NCI-H82 (cell line): ENCODE measurements around the gene ASAP2.
A peak's percentile ranks its signal among the peaks of the same experiment; 100 is the strongest.

Experiments
- DNase-seq: peaks from one replicate; lab custom pipeline; 2025; lab: John Stamatoyannopoulos, UW

Gene ASAP2

DNA sequence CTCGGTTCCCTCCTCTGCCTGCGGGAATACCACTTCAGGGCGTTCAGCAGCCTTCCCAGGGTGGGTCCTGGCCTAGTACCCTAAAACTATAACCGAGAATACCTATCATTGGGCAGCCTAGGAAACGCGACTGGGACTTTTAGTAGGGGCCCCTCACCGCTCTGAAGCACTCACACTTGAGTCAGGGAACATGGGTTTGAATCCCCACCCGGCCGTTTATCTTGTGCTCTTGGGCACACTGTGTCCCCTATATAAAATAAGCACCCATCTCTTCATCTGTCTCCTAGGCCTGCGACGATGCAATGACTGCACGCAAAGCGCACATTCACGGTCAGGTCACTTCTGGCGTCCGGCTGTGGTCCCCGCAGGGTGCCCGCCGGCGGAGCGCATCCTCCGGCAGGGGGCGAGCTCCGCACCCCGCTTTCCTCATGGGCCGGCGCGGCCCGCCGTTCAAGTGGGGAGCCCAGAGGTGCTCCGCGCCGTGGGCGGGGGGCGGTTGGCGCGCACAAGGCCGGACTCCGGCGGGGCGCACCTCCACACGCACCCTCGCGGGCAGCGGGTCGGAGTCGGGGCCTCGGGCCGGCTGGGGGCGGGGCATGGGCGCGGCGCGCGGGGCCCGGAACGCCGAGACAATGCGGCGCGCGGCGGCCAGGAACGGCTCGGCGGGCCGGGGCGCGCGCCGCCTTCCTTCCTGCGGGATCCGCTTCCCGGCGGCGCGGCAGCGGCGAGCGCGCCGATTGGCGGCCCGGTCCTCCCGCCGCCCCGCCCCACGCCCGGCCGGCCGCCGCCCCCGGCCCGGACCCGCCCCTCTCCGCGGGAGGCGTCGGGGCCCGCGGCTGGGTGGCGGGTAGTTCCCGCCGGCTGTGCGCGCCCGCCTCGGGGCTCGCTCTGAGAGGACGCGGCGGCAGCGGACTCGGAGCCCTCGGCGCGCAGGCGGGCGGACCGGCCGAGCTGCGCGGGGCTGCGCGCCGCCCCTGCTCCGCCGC, at the start of gene ASAP2:
Gene ASAP2 (plus strand): TSS at position 850 of the 986 bp plus-strand sequence. CDS start 293 bp downstream, outside the sequence.
- peak; percentile 84 for DNase-seq

DNA sequence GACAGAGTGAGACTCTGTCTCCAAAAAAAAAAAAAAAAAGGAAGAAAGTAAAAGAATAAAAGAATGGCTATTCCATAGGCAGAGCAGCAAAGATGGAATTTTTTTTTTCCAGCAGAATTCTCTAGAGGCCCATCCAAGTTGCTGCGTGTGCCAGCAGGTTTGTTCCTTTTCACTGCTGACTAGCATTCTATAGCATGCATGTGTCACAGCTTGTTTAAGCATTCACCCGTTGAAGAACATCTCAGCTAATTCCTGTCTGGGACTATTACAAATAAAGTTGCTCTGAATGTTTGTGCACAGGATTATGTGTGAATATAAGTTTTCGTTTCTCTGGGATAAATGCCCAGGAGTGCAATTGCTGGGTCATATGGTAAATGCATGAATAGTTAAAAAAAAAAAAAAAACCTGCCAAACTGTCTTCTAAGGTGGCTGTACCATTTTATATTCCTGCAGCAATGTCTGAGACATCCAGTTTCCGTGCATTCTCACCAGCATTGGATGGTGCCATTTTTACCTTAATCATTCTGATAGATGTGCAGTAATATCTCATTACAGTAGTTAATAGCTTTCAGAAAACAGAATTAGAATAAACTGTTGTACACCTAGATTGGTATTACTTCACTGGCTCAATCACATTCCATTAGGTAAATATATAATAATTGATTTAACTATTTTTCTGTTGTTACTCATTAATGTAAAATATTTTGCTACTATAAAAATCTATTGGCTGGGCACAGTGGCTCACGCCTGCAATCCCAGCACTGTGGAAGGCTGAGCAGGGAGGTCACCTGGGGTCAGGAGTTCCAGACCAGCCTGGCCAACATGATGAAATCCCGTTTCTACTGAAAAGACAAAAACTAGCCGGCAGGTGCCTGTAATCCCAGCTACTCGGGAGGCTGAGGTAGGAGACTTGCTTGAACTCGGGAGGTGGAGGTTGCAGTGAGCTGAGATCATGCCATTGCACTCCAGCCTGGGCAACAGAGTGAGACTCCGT, 47.5 kb upstream of the ASAP2 start:
- no peak for DNase-seq

DNA sequence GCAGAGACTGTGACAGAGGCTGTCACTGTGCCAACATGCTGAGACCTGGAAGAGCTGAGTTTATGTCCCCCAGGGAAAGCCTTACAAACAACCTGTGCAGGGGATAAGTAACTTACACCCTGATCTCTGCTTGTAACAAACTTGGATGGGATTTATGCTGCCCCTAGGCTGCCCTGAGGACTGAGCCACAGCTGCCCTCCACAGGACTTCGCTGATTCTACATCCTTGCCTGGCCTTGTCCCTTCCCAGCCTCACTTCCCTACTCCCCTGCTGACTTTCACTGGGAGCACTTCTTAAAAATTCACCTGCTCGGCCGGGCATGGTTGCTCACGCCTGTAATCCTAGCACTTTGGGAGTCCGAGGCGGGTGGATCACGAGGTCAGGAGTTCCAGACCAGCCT, 45.9 kb upstream of the ASAP2 start:
- peak; percentile 67 for DNase-seq

DNA sequence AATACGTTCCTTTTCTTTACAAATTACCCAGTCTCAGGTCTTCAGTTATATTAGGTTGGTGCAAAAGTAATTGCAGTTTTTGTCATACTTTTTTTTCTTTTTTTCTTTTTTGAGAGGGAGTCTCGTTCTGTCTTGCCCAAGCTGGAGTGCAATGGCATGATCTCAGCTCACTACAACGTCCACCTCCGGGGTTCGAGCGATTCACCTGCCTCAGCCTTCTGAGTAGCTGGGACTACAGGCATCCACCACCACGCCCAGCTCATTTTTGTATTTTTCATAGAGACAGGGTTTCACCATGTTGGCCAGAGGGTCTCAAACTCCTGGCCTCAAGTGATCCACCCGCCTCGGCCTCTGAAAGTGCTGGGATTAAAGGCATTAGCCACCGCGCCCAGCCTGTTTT, 43.8 kb upstream of the ASAP2 start:
- DNase-seq = no peak

DNA sequence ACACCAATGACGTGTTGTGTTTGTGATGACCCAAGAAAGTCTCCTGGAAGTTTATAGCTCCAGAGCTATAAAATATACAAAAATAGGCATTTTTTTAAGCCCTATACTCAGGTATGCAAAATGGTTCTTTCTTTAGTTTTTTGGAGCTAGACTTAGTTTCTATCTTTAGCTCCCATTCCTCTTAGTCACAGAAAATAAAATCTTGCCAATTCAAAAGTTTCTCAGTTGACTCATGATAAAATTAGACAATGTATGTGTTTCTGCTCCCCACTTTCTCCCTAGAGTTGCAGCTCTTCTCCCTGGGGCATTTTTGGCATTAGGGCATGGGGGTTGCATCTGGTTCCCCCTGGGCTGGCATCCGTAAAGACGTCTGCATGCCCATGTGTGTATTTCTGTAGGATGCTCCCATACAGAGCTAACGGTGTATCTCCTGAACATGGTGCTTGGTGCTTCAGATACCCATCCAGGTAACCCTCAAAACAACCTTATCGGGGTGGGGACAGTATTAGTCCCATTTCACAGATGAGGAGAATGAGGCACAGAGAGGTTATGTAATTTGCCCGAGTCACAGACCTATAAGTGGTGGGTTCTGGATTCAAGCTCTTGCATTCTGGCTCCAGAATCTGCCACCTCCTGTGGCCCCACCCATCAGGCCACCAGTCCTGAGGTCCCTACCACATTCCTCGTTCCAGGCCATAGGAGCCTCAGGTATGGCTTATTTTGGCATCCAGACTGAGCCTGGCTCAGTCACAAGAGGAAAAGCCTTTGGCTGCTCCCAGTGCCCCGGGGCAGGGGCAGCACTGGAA, 43.1 kb upstream of the ASAP2 start:
- no peak for DNase-seq

DNA sequence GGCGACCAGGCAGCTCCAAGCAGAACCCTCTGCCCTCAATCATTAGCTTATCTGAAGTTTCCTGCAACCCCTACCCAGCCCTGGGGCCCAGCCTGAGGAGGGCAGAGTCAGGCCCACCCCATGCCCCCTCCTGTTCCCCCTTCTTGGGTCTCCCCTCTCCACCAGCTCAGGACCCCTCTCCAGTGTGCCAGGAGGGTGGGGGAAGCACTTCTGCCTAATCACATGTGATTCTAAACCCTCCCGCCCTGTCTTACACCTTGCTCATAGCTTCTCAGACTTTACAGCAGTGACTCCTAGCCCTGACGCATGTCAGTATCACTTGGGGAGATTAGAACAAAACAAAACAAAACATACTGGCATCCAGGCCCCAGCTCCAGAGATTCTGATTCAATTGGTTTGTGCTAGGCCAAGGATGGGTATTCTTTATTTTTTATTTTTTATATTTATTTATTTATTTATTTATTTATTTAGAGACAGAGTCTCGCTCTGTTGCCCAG, 42.5 kb upstream of the ASAP2 start:
- DNase-seq = no peak

DNA sequence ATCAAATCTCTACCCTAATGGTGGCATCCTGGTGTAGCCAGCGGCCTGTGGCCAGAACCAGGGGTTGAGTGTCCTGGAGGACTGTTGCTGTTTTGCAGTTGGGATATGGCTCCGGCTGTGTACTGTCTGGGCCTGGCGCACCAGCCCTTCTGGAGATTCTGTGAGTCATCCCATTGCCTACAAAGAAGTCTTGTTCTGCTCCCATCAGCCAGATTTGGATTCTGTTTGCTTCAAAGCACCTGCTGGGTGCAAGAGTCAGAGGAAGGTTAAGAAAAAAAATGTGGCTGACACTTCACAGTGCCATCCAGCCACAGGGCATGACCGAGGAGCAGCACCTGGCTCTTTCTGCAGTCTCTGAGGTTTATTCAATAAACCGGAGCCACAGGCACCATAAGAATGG, 41.0 kb upstream of the ASAP2 start:
- no peak for DNase-seq

DNA sequence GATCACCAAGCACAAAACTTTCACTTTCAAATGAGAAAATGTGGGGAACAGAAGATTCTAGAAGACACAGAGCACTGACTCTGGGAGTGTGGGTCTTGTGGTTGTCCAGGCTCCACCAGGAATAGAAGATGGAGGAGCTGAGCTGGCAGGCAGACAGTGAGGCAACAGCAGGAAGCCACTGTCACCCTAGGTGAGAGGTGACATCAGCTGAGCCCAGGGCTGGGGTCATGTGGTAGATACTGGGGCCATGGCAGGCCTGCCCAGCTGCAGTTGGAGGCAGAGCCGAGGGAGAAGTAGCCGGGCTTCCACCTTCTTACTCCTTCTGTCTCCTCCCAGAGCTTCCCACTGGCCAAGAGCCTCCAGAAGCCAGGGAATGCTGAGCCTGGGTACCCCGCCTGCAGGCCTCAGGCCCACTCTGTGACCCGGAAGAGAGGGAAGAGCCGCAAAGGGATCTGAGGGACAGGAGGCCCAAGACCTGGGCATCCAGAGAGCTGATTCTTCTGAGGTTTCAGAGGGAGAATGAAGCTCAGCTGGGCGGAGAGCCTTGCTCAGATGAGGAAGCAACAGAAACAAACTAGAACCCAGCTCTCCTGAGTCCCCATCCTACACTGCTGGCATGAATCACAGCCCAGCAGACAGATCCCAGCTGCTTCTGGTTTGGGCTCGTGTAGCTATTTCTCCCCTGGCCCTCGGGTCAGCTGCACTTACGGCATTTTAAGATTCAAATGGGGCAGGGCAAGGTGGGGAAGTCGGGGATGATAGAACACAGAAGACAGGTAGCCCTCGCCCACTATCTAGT, 39.8 kb upstream of the ASAP2 start:
- no peak for DNase-seq

DNA sequence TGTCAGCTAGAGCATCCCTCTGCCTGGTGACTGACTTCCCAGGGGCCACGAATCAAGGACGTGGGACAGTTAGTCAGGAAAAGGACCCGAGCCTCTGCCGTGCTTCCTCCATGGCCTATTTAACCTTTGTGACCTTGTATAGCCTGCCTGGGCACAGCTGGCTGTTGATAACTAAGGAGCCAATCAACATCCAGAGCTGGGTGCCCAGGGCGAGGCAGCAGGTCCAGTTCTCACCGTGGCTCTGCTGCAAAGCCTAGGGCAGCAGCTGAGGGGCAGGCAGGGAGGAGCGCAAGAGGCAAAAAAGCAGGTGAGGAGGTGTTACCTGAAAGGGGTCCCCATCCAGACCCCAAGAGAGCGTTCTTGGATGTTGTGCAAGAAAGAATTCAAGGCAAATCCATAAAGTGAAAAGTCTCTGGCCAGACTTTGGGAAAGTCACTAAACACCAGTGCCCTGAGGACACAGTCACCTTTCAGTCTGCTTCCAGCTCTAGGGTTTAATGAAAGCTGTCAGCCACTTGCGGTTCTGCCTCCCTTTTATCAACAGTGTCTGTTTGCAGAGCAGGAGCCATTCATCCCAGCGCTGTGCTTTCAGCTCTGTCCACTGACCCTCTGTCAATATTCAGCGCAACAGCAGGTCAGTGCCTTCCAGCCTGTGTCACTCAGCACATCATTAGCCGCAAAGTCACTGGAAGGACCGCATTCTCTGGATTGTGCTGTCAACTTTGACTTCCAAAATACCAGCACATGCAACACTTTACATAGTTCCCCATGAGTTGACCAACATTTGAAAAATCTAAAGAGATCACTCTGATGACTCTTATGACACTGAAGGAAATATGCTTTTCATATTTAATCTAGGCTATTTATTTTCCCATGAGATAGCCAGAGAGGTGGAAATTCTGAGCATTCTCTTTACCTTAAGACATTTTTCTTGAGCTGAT, 38.6 kb upstream of the ASAP2 start:
- DNase-seq = no peak

DNA sequence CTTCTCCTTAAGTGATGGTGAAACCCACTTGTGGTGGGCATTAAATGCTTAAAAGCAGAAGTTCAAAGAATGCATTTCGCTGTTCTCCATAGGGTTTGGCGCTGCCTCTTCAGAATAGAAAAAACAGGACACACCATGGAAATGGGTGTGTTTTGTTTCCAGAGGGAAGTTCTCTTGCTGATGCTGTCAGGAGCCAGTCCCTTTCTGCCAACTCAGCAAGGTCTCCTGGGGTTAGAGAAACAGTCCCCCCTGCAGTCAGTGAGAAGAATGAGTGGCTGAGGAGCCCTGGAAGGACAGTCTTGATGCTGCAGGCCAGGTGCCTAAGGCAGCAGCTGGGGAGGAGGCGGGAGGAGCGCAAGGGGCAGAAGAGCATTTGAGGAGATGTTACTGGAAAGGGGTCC, 37.8 kb upstream of the ASAP2 start:
- DNase-seq = no peak

DNA sequence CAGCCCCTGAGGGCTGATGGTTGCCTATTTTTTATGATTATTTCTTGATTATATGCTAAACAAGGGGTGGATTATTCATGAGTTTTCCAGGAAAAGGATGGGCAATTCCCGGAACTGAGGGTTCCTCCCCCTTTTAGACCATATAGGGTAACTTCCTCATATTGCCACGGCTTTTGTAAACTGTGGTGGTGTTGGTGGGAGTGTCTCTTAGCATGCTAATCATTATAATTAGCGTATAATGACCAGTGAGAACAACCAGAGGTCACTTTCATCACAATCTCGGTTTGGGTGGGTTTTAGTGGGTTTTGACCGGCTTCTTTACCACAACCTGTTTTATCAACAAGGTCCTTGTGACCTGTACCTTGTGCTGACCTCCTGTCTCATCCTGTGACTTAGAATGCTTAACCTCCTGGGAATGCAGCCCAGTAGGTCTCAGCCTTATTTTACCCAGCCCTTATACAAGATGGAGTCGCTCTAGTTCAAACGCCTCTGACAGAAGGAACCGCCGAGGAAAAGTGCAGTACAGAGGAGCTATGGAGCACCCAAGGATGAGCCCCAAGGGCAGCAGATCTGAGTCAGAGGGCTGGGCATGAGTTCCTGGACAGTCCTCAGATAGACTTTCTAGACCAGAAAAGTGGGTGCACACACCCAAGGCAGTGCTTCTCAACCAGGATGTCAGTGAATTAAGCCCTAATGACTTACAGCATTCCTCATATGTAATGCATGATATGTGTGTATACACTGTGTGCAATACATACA, 37.1 kb upstream of the ASAP2 start:
- DNase-seq = no peak

DNA sequence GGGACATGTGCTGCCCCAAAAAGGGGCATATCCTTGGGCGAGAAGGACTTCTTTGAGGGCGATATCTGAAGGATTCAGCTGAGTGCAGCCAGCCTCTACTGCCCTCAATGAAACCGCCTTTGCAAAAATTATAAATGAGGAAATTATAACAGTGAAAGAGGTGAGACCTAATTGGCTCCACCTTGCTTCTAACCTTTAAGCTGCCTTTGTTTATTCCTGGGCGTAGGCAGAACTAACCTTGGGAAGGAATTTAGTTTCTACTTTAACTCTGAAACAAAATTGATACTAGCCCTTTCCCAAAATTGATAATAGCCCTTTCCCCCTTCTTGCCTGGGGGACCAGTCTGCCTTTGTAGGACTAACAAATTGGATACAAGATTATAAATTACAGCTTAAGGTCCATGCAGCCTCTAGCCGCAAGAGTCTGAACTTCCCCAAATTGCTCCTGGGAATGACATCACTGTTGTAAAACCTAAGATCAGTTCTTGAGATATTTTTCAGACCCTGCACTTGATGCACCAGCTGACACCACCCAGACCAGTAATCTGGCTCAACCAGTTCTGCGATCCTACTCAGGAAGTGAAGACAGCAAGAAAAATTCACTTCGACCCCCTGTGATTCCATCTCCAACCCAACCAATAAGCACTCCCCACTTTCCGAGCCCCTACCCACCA, 36.0 kb upstream of the ASAP2 start:
- DNase-seq = no peak

DNA sequence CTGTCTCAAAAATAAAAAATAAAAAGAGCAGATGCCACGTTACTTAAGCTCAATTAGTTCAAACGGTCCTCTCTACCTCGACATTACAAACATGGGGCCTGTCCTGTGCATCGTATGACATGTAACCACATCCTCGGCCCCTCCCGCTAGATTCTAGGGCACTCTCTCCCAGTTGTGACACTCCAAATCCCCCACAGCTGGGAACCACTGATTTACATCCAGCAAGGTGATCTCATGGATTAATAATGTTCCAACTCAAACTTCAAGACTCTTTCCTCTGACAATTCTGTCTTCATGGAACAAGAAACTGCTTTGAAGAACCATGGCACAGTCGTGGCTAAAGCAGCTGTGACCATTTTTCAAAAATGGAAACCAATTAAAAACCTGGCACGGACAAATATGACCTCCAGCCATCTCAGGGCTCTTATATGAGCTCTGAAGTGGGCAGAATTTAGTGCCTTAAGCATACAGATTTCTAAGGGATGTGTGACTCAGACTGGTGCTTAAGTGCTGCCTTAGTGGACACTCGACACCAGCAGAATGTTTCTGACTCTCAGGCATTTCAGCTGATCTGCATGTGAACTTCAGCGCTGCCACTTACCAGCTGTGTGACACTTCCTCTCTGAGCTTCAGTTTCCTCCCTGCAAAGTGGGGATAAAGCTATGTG, 31.7 kb upstream of the ASAP2 start:
- DNase-seq = no peak

DNA sequence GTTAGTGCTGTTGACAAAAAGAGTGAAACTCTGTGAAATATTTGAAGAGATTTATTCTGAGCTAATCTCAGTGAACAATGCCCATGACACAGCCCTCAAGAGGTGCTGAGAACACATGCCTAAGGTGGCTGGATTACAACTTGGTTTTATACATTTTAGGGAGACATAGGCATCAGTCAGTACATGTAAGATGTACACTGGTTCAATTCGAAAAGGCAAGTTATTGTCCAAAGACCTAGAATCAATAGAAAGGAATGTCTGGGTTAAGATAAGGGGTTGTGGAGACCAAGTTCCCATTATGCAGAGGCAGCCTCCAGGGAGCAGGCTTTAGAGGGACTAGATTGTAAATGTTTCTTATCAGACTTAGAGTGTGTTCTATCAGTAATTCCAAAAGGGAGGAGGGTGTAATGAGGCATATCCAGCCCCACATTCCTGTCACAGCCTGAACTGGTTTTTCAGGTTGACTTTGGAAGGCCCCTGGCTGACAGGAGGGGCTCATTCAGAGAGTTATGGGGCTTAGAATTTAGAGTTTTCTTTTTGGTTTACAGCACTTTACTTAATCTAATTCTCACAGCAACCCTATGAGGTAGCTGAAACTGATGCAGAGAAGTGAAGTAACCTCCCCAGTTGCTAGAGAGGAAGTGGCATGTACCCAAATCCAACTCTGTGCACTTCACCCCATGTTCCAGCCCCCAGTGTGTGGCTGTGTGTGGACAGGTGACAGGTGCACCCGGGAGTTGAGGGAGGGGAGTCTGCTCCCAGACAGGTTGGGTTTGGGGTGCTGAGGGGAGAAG, 28.3 kb upstream of the ASAP2 start:
- DNase-seq = no peak

DNA sequence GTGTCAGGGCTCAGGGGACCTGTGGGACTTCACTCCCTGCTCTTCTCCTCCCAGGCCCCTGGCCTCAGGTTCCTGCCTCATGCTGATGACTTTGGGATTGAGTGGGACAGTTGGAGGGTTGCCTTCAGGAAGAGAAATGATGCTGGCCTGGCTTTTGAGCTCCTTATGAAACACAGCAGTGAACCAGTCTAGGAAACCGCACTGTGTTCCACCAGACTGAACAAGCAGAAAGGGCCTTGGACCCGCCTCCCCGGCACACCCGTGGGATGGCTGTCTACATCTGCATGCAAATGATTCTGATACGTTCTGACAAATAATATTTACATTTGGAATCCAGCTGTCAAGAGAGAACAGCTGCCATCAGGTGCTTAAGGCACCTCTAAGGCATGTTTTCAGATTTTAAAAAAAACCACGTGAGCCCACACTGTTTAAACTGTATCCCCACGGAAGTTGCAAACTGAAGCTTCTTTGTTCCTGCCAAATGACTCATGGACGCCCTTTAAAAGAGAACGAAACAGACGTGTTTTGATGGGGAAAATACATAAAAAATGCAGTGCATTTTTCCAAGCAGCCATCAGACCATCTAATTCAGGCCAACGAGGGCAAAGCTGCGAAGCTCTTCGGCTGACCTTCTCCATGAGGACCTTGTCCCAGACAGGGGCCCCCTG, 27.6 kb upstream of the ASAP2 start:
- no peak for DNase-seq

DNA sequence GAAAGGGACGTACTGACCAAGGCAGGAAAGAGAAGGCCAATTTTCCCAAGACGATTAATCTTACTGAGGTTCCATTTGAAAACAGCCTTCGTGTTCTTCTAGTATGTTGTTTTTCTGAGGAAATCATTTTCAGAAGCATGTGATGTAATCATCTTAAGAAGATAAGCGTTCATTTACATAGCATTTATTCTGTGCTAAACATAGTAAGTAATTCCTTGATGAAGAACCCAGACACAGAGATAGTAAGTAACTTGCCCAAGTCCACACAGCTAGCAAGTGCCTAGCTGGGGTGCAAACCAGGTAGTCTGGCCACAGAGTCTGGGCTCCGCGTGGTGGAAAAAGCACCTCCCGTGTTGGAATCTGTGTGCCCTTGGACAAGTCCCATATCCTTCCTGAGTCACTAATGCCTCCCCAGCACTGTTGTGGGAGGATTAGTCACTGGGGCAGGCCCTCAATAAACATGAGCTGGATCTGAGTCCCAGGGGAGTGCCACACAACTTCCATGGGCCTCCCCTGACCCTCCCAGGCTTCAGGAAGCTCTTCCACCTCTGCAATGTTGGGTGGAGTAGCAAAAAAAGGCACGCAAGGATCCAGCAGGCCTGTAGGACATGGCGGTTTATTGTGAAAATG, 26.9 kb upstream of the ASAP2 start:
- peak; percentile 37 for DNase-seq
